ENCODE measurements around the gene TMTC1.

Gene TMTC1

GRCh38 chr12:29551812-29552211 lies 231.9 kb downstream of the TMTC1 start:
- 0 out of 2 replicates have a peak, but pooled peaks cover 2% of the 10 kb centered on the region for H3K36me3 ChIP-seq (ENCODE audit: insufficient read depth, low read length)
- H3K9ac ChIP-seq (ENCODE audit: low read depth, low read length) = no peak overlapping the region
- no peaks in the 10 kb centered on the region for H3K9me3 ChIP-seq (ENCODE audit: control insufficient read depth, insufficient read depth, low read length)
- peaks cover 10% of the 10 kb centered on the region; the same call in 1 of the 2 replicates for H3K4me1 ChIP-seq (ENCODE audit: insufficient read depth, low read length)

GRCh38 chr12:29547864-29548263 lies 235.9 kb downstream of the TMTC1 start:
- Histone ChIP-seq H3K9ac (ENCODE audit: low read depth, low read length) (no peak overlapping the region), H3K9me3 (ENCODE audit: control insufficient read depth, insufficient read depth, low read length) (no peaks in the 10 kb centered on the region; the same call in 1 of the 2 replicates), H3K36me3 (ENCODE audit: insufficient read depth, low read length) (no peaks in the 10 kb centered on the region), H3K4me1 (ENCODE audit: insufficient read depth, low read length) (peaks cover 10% of the 10 kb centered on the region; the same call in 1 of the 2 replicates)

GRCh38 chr12:29547151-29547632 lies 236.6 kb downstream of the TMTC1 start:
- peaks cover 10% of the 10 kb centered on the region; the same call in 1 of the 2 replicates for H3K4me1 ChIP-seq (ENCODE audit: insufficient read depth, low read length)
- H3K9me3 ChIP-seq (ENCODE audit: control insufficient read depth, insufficient read depth, low read length) = no peaks in the 10 kb centered on the region; the same call in 1 of the 2 replicates
- H3K36me3 ChIP-seq (ENCODE audit: insufficient read depth, low read length) = no peaks in the 10 kb centered on the region
- no peak overlapping the region for H3K9ac ChIP-seq (ENCODE audit: low read depth, low read length)

- H3K36me3 ChIP-seq (ENCODE audit: insufficient read depth, low read length) = no peaks in the 10 kb centered on the region
- H3K4me1 ChIP-seq (ENCODE audit: insufficient read depth, low read length) = peaks cover 10% of the 10 kb centered on the region; the same call in 1 of the 2 replicates
- H3K9me3 ChIP-seq (ENCODE audit: control insufficient read depth, insufficient read depth, low read length) = no peaks in the 10 kb centered on the region; the same call in 1 of the 2 replicates
- no peak overlapping the region for H3K9ac ChIP-seq (ENCODE audit: low read depth, low read length)
Measured at GRCh38 chr12:29546000-29546399, 237.7 kb downstream of the TMTC1 start.

- H3K36me3 ChIP-seq (ENCODE audit: insufficient read depth, low read length) = no peaks in the 10 kb centered on the region
- peaks cover 10% of the 10 kb centered on the region; the same call in 1 of the 2 replicates for H3K4me1 ChIP-seq (ENCODE audit: insufficient read depth, low read length)
- H3K9ac ChIP-seq (ENCODE audit: low read depth, low read length) = no peak overlapping the region
- H3K9me3 ChIP-seq (ENCODE audit: control insufficient read depth, insufficient read depth, low read length) = no peaks in the 10 kb centered on the region; the same call in 1 of the 2 replicates
Measured at GRCh38 chr12:29545102-29545467, 238.7 kb downstream of the TMTC1 start.

- Histone ChIP-seq H3K9me3 (ENCODE audit: control insufficient read depth, insufficient read depth, low read length) (no peaks in the 10 kb centered on the region; the same call in 1 of the 2 replicates), H3K4me1 (ENCODE audit: insufficient read depth, low read length) (peaks cover 10% of the 10 kb centered on the region; the same call in 1 of the 2 replicates), H3K36me3 (ENCODE audit: insufficient read depth, low read length) (no peaks in the 10 kb centered on the region), H3K9ac (ENCODE audit: low read depth, low read length) (no peak overlapping the region)
Measured at GRCh38 chr12:29544428-29545101, 239.2 kb downstream of the TMTC1 start.

- Histone ChIP-seq H3K9ac (ENCODE audit: low read depth, low read length) (no peak overlapping the region), H3K9me3 (ENCODE audit: control insufficient read depth, insufficient read depth, low read length) (no peaks in the 10 kb centered on the region; the same call in 1 of the 2 replicates), H3K36me3 (ENCODE audit: insufficient read depth, low read length) (no peaks in the 10 kb centered on the region), H3K4me1 (ENCODE audit: insufficient read depth, low read length) (peaks cover 10% of the 10 kb centered on the region; the same call in 1 of the 2 replicates)
Measured at GRCh38 chr12:29543036-29543435, 240.7 kb downstream of the TMTC1 start.

GRCh38 chr12:29537298-29537697 lies 246.4 kb downstream of the TMTC1 start:
- Histone ChIP-seq H3K4me1 (ENCODE audit: insufficient read depth, low read length) (no peaks in the 10 kb centered on the region), H3K36me3 (ENCODE audit: insufficient read depth, low read length) (no peaks in the 10 kb centered on the region), H3K9ac (ENCODE audit: low read depth, low read length) (no peak overlapping the region), H3K9me3 (ENCODE audit: control insufficient read depth, insufficient read depth, low read length) (no peaks in the 10 kb centered on the region)

GRCh38 chr12:29534935-29535334 lies 248.8 kb downstream of the TMTC1 start:
- Histone ChIP-seq H3K9me3 (ENCODE audit: control insufficient read depth, insufficient read depth, low read length) (no peaks in the 10 kb centered on the region), H3K36me3 (ENCODE audit: insufficient read depth, low read length) (no peaks in the 10 kb centered on the region), H3K4me1 (ENCODE audit: insufficient read depth, low read length) (no peaks in the 10 kb centered on the region), H3K9ac (ENCODE audit: low read depth, low read length) (no peak overlapping the region)

- no peaks in the 10 kb centered on the region for H3K9me3 ChIP-seq (ENCODE audit: control insufficient read depth, insufficient read depth, low read length)
- H3K36me3 ChIP-seq (ENCODE audit: insufficient read depth, low read length) = no peaks in the 10 kb centered on the region
- no peak overlapping the region for H3K9ac ChIP-seq (ENCODE audit: low read depth, low read length)
- H3K4me1 ChIP-seq (ENCODE audit: insufficient read depth, low read length) = no peaks in the 10 kb centered on the region
Measured at GRCh38 chr12:29533815-29534489, 249.8 kb downstream of the TMTC1 start.

GRCh38 chr12:29531471-29531870 lies 252.3 kb downstream of the TMTC1 start:
- no peaks in the 10 kb centered on the region for H3K4me1 ChIP-seq (ENCODE audit: insufficient read depth, low read length)
- no peak overlapping the region for H3K9ac ChIP-seq (ENCODE audit: low read depth, low read length)

GRCh38 chr12:29530436-29530835 lies 253.3 kb downstream of the TMTC1 start:
- H3K4me1 ChIP-seq (ENCODE audit: insufficient read depth, low read length) = no peaks in the 10 kb centered on the region

More at GRCh38 chr12:29531471-29531870, 252.3 kb downstream of the TMTC1 start:
- Histone ChIP-seq H3K36me3 (ENCODE audit: insufficient read depth, low read length) (no peaks in the 10 kb centered on the region), H3K9me3 (ENCODE audit: control insufficient read depth, insufficient read depth, low read length) (no peaks in the 10 kb centered on the region)

GRCh38 chr12:29528161-29528560 lies 255.6 kb downstream of the TMTC1 start:
- Histone ChIP-seq H3K9me3 (ENCODE audit: control insufficient read depth, insufficient read depth, low read length) (no peaks in the 10 kb centered on the region), H3K4me1 (ENCODE audit: insufficient read depth, low read length) (no peaks in the 10 kb centered on the region), H3K36me3 (ENCODE audit: insufficient read depth, low read length) (no peaks in the 10 kb centered on the region), H3K9ac (ENCODE audit: low read depth, low read length) (no peak overlapping the region)

More at GRCh38 chr12:29530436-29530835, 253.3 kb downstream of the TMTC1 start:
- Histone ChIP-seq H3K9ac (ENCODE audit: low read depth, low read length) (no peak overlapping the region), H3K9me3 (ENCODE audit: control insufficient read depth, insufficient read depth, low read length) (no peaks in the 10 kb centered on the region), H3K36me3 (ENCODE audit: insufficient read depth, low read length) (no peaks in the 10 kb centered on the region)

- H3K9me3 ChIP-seq (ENCODE audit: control insufficient read depth, insufficient read depth, low read length) = no peaks in the 10 kb centered on the region
- no peak overlapping the region for H3K9ac ChIP-seq (ENCODE audit: low read depth, low read length)
- no peaks in the 10 kb centered on the region for H3K36me3 ChIP-seq (ENCODE audit: insufficient read depth, low read length)
- no peaks in the 10 kb centered on the region for H3K4me1 ChIP-seq (ENCODE audit: insufficient read depth, low read length)
Measured at GRCh38 chr12:29521951-29522350, 261.8 kb downstream of the TMTC1 start.
